Stimulated activated CD8-positive, alpha-beta memory T cell treated with anti-CD3 and anti-CD28 coated beads, Interleukin-2, amount 100 ng/mL, for 48 hours (primary cell): ENCODE results near the gene PEX11B.

ENCODE experiments used
- DNase-seq, 2 donors: peaks; one replicate each; pipeline ENCODE4 v3.0.0-alpha.2; 2020; ENCODE audit warnings: low read depth in 2 of 2

The PEX11B gene, protein sequence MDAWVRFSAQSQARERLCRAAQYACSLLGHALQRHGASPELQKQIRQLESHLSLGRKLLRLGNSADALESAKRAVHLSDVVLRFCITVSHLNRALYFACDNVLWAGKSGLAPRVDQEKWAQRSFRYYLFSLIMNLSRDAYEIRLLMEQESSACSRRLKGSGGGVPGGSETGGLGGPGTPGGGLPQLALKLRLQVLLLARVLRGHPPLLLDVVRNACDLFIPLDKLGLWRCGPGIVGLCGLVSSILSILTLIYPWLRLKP

GRCh38 chr1:145918144-145918991 is at the start of gene PEX11B:
Gene PEX11B (minus strand): TSS chr1:145918717. CDS start chr1:145918688, 29 bp downstream.
- peak; percentile 81 to 87 for DNase-seq

- no peak for DNase-seq
These were observed 48.8 kb upstream of the PEX11B start for GRCh38 chr1:145967288-145967687.

- no peak for DNase-seq
These were observed 46.7 kb upstream of the PEX11B start for GRCh38 chr1:145965119-145965744.

DNA sequence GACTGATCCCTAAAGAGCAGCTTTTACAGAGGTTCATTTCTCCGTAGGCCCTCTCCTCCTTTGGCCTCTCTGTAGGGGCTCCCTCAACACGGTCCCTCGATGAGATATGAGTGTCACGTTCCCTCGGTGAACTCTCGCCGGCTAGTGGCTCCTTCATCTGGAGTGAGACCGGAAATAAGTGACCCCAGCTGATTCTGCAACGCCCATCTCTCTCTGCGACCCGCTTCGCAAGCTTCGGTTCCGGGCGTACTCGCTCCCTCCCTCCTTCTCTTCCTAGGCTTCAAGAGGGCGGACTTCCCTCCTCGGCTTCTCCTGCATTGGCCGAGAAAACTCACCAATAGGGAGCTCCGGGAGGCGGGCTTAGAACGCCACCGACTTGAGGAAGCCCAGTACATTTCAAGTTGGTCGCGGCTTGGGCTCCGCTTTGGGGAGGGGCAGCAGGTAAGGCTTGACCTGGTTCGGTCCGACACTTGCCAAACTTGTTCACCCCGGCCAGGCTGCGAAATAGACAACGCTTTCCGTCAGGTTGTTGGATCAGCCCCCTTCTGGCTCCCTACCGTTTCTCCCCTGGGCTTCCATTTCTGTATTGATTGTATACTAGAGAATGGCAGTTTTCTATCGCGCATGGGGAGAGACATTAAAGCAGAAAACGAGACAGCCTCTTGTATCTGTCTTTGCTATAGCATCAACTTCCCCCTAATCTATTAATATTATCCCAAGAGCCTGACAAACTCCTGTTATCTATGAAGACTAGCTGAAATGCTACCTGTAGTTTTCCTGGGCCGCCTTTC is 46.0 kb upstream of the PEX11B start, which contains the start of the genes ANKRD34A and POLR3GL:
ANKRD34A (minus strand) TSS at position 248 of the 791 bp plus-strand sequence. CDS start 2,816 bp downstream, outside the sequence.
POLR3GL (plus strand) TSS at position 363 of the 791 bp plus-strand sequence. CDS start 10,176 bp downstream, outside the sequence.
- DNase-seq: peak; percentile 81 to 86

DNA sequence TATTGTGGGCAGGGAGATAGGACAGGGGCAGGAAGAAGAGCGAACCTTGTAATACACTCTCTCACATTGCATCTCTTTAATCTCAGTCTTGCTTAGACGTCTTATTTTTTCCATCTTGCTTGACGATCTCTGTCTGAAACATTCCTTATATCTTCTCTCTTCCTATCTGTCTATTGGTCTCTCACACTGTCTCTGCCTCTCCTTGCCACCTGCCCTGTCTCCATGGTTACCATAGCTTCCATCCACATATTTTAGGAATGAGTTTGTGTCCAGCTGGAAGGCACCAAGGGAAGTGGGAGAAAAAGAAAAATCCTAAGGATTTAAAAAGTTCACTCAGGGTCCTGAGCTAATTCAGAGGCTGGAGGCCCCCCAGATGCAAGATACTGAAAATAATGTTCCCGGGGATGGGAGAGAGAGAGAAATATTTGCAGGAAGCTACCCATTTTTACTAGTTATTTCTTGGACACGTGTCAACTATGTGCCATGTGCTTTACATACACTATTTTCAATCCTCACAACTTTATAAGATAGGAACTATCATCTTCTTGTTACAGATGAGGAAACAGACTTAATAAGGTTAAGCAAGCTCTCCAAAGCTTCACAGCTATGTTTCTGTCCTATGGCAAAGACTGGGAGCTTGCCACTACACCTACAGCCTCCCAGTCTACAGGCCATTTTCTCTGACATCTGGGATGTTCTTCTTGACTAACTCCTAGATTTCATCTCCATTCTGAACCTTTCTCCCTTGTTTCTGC is 44.9 kb upstream of the PEX11B start:
- no peak for DNase-seq

GRCh38 chr1:145962157-145963102 is 43.9 kb upstream of the PEX11B start:
- DNase-seq: no peak

DNA sequence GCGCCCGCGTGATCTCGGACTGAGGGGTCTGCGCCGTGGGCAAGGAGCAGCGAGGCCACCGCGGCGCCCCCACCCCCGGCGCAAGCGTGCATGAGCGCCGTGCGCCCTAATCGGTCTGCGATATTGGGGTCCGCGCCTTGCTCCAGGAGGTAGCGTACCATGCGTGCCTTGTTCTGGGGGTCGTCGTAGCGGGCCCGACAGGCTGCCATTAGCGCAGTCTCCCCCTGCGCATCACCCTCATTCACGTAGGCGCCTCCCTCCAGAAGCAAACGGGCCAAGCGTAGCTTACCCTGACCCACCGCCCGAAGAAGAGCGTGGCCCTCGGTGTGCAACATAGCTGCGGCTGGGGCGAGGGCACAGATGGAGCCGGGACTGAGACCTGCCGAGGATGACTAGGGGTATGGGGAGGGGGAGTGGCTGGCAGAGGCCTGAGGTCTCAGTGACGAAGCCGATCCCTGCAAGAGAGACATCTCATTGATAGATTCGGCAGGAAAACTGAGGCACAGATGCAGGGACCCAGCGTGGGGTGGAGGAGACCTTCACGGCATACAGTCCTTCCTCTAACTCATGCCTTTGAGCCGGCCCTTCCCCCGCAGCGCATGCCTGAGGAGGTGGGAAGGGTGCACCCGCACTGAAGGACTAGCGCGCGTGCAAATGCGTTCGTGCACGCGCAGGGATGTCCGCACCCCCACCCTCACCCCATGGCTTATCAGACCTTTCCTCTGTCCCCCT is 43.1 kb upstream of the PEX11B start:
- peak in 1 of 2 donors; percentile 57 for DNase-seq

GRCh38 chr1:145961109-145961424 is 42.5 kb upstream of the PEX11B start:
- DNase-seq: no peak

DNA sequence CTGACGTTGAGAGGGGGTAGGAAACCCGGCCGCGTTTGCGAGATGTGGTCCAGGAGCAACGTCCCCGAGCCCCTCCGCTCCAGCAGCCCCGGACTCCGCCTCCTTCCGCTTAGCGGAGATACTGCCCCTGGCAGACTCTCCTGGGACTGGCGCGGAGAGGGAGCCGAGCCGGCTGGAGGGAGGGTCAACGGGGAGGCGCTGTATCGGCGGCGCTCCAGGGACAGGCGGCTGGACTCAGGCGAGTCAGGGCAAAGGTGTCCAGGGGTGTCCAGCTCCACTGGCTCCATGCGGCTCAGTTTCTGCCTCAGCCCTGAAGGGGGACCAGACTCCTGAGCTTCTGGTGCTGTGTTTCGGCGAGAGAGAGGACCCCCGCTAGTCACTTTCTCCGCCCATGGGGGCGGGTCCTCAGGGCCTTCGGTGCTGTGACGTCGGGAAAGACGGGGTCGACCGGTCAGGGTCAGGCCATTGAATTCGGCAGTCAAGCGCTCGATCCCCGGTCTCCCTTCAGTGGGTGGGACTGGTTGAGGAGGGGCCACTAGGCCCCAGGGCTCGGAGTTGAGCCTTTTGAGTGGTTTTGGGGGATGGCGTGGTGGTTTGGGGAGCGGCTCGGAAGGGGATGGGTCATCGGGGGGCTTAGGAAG is 42.1 kb upstream of the PEX11B start:
- DNase-seq: peak in 1 of 2 donors; percentile 47

DNA sequence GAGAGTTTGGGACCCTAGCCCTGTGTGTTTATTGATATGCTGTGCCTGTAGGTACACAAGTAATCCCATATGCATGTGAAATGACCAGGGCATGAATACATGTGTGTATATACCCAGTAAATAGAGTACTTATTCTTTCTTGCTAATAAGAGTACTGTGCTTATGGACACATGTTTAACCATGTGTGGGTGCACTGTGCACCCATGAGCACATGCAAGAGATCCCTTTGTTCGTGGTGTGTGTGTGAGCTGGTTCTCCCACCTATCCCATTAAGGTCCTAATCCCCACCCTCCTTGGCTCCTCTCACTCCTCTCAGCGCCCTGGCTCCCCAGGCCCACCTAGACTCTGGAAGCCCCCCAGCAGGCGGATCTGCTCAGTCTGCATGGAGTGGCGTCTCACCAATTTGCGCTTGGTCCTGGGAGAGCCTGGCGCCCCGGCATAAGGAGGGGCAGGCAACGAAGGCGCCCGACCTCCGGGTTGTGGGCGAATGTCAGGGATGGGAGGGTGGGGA is 41.5 kb upstream of the PEX11B start:
- DNase-seq: no peak

- no peak for DNase-seq
These were observed 40.8 kb upstream of the PEX11B start for GRCh38 chr1:145959333-145959732.

- DNase-seq: no peak
These were observed 40.2 kb upstream of the PEX11B start for GRCh38 chr1:145958734-145959133.

DNA sequence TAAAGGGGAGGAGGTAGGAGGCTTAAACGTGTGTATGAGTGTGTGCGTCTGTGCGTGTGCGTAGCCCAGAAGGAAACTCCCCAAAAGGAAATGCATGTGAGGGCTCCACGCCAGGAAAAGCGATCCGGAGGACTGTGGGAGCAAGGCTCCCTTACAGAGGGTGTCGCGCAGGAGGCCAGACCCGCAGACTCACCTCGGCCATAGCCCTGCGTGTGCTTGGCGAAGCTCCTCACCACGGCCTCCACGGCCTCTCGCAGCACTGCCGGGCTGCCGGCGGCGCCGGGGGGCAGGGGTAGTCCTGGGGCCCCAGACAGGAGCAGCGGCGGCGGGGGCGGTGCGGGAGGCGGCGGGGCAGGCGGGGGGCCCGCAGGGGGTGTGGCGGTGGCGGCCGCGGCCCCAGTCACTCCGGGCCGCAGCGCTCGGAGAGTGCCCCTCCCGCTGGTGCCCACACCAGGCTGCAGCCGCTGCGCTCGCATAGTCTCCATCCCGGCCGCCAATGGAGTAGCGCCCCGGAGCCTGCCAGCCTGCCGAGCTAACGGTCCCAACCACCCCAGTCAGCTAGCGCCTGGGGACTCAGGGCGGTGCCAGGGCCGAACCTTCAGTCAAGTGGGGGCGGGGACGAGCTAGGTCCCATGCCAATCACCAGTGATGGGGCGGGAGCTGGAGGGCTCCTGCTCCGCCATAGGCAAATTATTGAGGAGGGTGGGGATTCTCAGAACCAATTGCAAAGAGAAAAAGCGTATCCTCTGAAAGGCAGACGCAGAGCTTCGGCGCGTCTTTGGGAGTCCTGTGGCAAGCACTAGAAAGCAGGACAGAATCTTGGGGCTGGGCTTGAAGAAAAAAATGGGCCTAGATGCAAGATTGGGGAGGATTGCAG is 39.2 kb upstream of the PEX11B start, which contains the start of gene LIX1L:
LIX1L (minus strand) TSS at position 575 of the 877 bp plus-strand sequence; CDS start at position 485, 90 bp downstream.
- DNase-seq: peak; percentile 91 to 93

- DNase-seq: no peak
These were observed 38.4 kb upstream of the PEX11B start for GRCh38 chr1:145956781-145957442.

- DNase-seq: no peak
These were observed 37.8 kb upstream of the PEX11B start for GRCh38 chr1:145956361-145956760.

DNA sequence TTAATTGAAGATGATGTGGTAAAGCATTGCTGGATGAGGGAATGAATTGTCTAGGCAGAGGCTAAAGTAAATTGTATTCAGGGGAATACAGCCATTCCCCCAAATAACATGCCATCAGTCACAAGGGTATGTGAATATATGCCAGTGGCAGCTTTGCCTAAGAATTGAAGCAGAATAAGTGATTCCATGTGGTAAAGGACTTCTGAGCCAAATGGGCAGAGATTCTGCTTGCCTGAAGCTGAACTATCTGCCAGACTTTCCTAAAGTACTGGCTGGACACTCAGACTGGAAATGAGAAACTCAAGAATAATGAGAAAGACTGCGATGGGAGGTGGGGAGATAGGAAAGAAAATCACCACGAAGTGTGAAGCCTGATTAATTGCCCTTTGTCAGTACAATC is 36.9 kb upstream of the PEX11B start:
- DNase-seq: no peak

DNA sequence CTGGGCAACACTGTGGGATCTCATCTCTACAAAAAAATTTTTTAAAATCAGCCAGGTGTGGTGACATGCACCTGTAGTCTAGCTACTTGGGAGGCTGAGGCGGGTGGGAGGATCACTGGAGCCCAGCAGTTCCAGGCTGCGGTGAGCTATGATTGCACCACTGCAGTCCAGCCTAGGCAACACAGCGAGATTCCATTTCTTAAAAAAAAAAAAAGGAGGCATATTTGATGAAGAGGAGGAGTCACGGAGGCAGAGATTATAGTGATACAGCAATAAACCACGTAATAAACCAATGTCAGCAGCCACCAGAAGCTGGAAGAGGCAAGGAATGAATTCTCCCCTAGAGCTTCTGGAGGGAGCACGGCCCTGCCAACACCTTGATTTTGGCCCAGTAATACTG is 35.3 kb upstream of the PEX11B start:
- DNase-seq: no peak
